GM13977 (cell line): ENCODE data around the gene MOGAT3.

Experiments used
- DNase-seq: peaks from one replicate; pipeline ENCODE4 v3.0.0; 2012; ENCODE audit warnings: low spot score
- CTCF ChIP-seq: IDR thresholded peaks from 2 replicates; pipeline ENCODE4 v1.5.1; 2012; ENCODE audit warnings: mild to moderate bottlenecking, control low read depth; ENCODE audit not compliant: insufficient read depth; ENCODE audit errors: extremely low read depth, missing control alignments
- in situ Hi-C: fragments of 300-500 bp; cut with MboI; formaldehyde crosslinking; loops from one replicate; pipeline ENCODE4 v1.12.0; 2022; ENCODE audit warnings: low sequenced_read_pairs, low pct_unique_long_range_greater_than_20kb, mixed read lengths, inconsistent platforms; ENCODE audit not compliant: unreplicated experiment

Gene MOGAT3

GRCh38 chr7:101159696-101160674 lies 40.9 kb downstream of the MOGAT3 start:
- in situ Hi-C loops, result no loop called here
- TF ChIP-seq CTCF, result no peak
- DNase-seq, result no peak

DNA sequence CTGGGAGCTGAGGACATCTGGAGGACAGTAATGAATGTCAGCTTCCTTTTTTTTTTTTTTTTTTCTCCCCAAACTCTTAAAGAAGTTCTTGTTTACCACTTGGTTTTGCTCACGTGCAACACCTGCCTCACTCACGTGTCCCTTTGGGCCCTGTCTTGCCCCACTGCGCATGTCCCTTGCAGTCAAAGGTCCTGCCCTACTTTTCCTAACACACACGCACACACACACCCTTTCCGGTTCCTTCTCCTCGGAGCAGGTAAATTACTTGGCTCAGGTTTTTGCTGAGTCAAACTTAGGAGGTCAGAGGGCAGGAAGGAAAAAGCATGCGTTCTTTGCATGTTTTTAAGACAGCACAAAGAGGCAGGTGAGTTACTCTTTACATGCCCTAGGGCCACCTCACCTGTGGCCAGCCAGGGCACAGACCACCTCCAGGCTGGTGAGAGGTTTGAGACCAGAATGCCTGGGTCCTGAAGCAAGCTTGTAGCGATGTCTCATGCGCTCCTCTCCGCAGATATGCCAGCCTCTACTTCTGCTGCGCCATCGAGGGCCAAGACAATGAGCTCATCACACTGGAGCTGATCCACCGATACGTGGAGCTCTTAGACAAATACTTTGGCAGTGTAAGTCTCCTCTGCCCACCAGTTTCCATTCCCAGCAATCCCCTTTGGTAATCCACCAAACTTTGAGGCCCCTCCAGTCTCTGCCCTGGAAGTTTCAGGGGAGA lies 43.8 kb downstream of the MOGAT3 start:
- no peak for TF ChIP-seq CTCF
- in situ Hi-C loops, result no loop called here
- DNase-seq, result no peak

DNA sequence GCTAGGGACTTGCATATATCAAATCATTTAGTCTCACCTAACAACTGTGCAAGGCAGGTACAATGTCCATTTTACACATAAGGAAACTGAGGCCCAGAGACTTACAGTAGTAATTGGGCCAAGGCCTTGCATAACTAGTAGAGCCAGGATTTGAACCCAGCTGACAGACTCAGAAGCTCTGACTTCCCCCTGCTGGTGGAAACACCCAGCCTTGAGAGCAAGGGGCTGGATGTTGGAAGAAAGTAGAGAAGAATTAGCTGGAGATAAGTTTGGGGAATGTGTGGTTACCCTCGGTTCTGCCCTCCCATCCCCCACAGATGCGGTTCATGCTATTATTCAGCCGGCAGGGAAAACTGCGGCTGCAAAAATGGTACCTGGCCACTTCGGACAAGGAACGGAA lies 44.6 kb downstream of the MOGAT3 start:
- in situ Hi-C loops, result no loop called here
- no peak for DNase-seq
- no peak for TF ChIP-seq CTCF

DNA sequence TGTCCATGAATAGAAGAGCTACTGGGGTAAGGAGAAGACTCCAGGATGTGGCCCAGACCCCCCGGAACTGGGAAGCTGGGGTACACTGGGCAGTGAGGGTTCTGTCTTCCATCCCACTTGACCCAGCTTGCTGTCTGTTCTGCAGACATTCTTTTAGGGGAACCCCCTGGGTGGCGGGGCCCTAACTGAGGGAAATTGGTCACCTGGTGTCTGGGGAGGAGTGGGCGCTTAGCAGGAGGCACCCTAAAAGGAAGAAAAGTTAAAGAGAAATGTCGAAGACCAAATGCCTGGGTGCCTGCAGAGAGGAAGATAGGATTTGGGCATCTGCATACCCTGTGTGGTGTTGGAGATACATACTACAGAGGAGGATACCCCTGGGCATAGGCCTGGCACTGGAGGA lies 45.5 kb downstream of the MOGAT3 start:
- TF ChIP-seq CTCF, result no peak
- in situ Hi-C loops, result no loop called here
- DNase-seq, result peak; percentile 61

GRCh38 chr7:101154693-101155102 lies 46.1 kb downstream of the MOGAT3 start:
- no peak for TF ChIP-seq CTCF
- in situ Hi-C loops, result no loop called here
- no peak for DNase-seq

DNA sequence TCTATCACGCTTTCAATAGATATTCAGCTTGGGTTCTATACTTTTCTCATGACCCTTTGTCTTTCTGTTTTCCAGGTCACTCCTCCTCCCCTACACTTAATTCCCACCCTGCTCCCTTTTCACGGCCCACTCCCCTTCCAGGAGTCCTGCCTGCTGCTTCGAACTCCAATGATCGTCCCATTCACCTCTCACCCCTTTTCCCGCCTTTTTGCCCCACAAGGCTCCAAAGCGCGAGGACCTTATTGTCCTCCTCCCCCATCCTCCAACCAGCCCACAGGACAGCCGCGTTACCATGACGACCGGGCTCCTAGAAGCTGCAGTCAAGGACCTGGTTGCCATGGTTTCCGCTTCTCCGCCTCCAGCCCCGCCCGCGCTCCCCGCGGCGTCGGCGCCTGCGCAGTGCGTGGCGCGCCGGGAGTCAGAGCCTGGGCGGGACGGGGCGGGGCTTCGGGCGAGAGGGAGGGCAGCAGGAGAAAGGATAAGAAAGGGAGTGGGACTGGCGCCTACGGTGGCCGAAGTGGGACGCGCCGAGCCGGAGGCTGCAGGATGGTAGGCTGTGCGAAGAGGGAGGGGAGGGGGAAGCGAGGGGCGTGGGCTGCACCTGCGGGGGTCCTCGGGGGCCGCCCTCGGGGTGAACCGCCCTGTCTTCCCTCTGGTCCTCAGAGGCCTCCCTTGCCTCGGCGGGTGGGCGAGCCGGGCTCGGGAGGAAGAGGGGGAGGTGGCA lies 46.7 kb downstream of the MOGAT3 start, which contains the start of gene AP1S1:
TSS of gene AP1S1 (plus strand) at position 508 of the 724 bp plus-strand sequence. CDS start at position 547, 39 bp downstream.
- TF ChIP-seq CTCF, result no peak
- DNase-seq, result peak; percentile 99
- in situ Hi-C loops, result no loop called here
